Neural cell (in vitro differentiated cells): ENCODE data around the gene WWC1. TPM values are rescaled to one million over a fixed set of nuclear protein-coding genes. Genes with fewer than 3 reads are reported as not detected.

Experiments used
- H2AFZ ChIP-seq: fragments of 200-600, 300-800 bp; sonication (generic), shearing (Covaris generic); 2 replicates; pipeline ENCODE4 v1.6.0; 2014; ENCODE audit warnings: low read depth, mild to moderate bottlenecking, antibody characterized with exemption, low read length, moderate library complexity
- H3F3A ChIP-seq: fragments of 200-600 bp; shearing (Covaris generic); 2 replicates; pipeline ENCODE4 v1.6.1; 2016; ENCODE audit warnings: mild to moderate bottlenecking, moderate library complexity, mixed read lengths, antibody characterized with exemption, low read length; ENCODE audit not compliant: insufficient read depth, poor library complexity, severe bottlenecking
- H3K27ac ChIP-seq: fragments of 200-600, 300-800 bp; sonication (generic), shearing (Covaris generic); 2 replicates; pipeline ENCODE4 v1.5.1; 2014; ENCODE audit warnings: mild to moderate bottlenecking, low read length, moderate library complexity
- H3K27me3 ChIP-seq: fragments of 300-800, 200-600 bp; sonication (generic), shearing (Covaris generic); 2 replicates; pipeline ENCODE4 v1.6.0; 2014; ENCODE audit warnings: mild to moderate bottlenecking, low read depth, low read length, moderate library complexity; ENCODE audit not compliant: insufficient read depth
- H3K36me3 ChIP-seq: fragments of 300-800, 200-600 bp; sonication (generic), shearing (Covaris generic); 2 replicates; pipeline ENCODE4 v1.5.1; 2014; ENCODE audit warnings: mild to moderate bottlenecking, antibody characterized with exemption, low read length, moderate library complexity; ENCODE audit not compliant: insufficient read depth
- H3K4me2 ChIP-seq: fragments of 300-800, 200-600 bp; sonication (generic), shearing (Covaris generic); 2 replicates; pipeline ENCODE4 v1.6.0; 2014; ENCODE audit warnings: mild to moderate bottlenecking, low read length
- H3K4me3 ChIP-seq: fragments of 300-800, 200-600 bp; sonication (generic), shearing (Covaris generic); 2 replicates; pipeline ENCODE4 v1.5.1; 2014; ENCODE audit warnings: mild to moderate bottlenecking, low read length, moderate library complexity
- H3K79me2 ChIP-seq: fragments of 200-600 bp; shearing (Covaris generic); replicated peaks from 2 replicates; pipeline ENCODE4 v1.6.0; 2014; ENCODE audit warnings: mild to moderate bottlenecking, low read length, moderate library complexity; ENCODE audit not compliant: insufficient read depth
- H3K9ac ChIP-seq: fragments of 300-800, 200-600 bp; sonication (generic), shearing (Covaris generic); 2 replicates; pipeline ENCODE4 v1.6.1; 2016; ENCODE audit warnings: mild to moderate bottlenecking, low read length, mixed read lengths
- H3K9me2 ChIP-seq: fragments of 200-600 bp; shearing (Covaris generic); 2 replicates; pipeline ENCODE4 v1.6.1; 2016; ENCODE audit warnings: mild to moderate bottlenecking, low read length, mixed read lengths; ENCODE audit not compliant: insufficient read depth
- H3K9me3 ChIP-seq: fragments of 200-600, 300-800 bp; sonication (generic), shearing (Covaris generic); 2 replicates; pipeline ENCODE4 v1.6.1; 2016; ENCODE audit warnings: mild to moderate bottlenecking, mixed run types, low read length, moderate library complexity, mixed read lengths
- H4K20me1 ChIP-seq: fragments of 200-600 bp; shearing (Covaris generic); 2 replicates; pipeline ENCODE4 v1.6.1; 2016; ENCODE audit warnings: mild to moderate bottlenecking, mixed run types; ENCODE audit not compliant: insufficient read depth
- EP300 ChIP-seq: fragments of 450-650 bp; conservative IDR thresholded peaks from 2 replicates; pipeline ENCODE4 v1.6.1; 2014; ENCODE audit warnings: antibody characterized with exemption, mild to moderate bottlenecking, moderate library complexity; ENCODE audit not compliant: poor library complexity, severe bottlenecking
- EZH2 ChIP-seq: fragments of 200-600, 300-800 bp; shearing (Covaris generic), sonication (generic); IDR thresholded peaks from 2 replicates; pipeline ENCODE4 v1.6.1; 2014; ENCODE audit warnings: antibody characterized with exemption, low read length, borderline replicate concordance, mild to moderate bottlenecking; ENCODE audit not compliant: insufficient read depth, poor library complexity, severe bottlenecking
- MXI1 ChIP-seq: fragments of 450-650 bp; conservative IDR thresholded peaks from 2 replicates; pipeline ENCODE4 v1.6.1; 2014; ENCODE audit warnings: antibody characterized with exemption, mild to moderate bottlenecking; ENCODE audit not compliant: poor library complexity, severe bottlenecking
- POLR2AphosphoS5 ChIP-seq: IDR thresholded peaks from 2 replicates; pipeline ENCODE4 v1.6.1; 2012
- RAD21 ChIP-seq: fragments of 450-650 bp; conservative IDR thresholded peaks from 2 replicates; pipeline ENCODE4 v1.6.1; 2014; ENCODE audit warnings: antibody characterized with exemption, mild to moderate bottlenecking, moderate library complexity
- SMC3 ChIP-seq: fragments of 450-650 bp; conservative IDR thresholded peaks from 2 replicates; pipeline ENCODE4 v1.6.1; 2014; ENCODE audit warnings: antibody characterized with exemption, mild to moderate bottlenecking, moderate library complexity; ENCODE audit not compliant: poor library complexity
- TAF1 ChIP-seq: IDR thresholded peaks from 2 replicates; pipeline ENCODE4 v1.6.1; 2012; ENCODE audit warnings: low read depth
- polyA plus RNA-seq: library from polyadenylated mRNA; depleted of rRNA; stranded (reverse); fragments of >200 nt; gene quantifications from 2 replicates; pipeline ENCODE4 v1.2.3, GENCODE V29; 2014
- TF ChIP-seq, protein P1 (sequence below): IDR thresholded peaks from 2 replicates; pipeline ENCODE4 v1.6.1; 2012; ENCODE audit warnings: borderline replicate concordance
- TF ChIP-seq, protein P2 (sequence below): fragments of 450-650 bp; IDR thresholded peaks from 2 replicates; pipeline ENCODE4 v1.5.1; 2014; ENCODE audit warnings: antibody characterized with exemption, mild to moderate bottlenecking, moderate library complexity; ENCODE audit not compliant: poor library complexity, severe bottlenecking

The WWC1 gene
- polyA plus RNA-seq, 1 donor from 2014 or later: 0.97 TPM

DNA sequence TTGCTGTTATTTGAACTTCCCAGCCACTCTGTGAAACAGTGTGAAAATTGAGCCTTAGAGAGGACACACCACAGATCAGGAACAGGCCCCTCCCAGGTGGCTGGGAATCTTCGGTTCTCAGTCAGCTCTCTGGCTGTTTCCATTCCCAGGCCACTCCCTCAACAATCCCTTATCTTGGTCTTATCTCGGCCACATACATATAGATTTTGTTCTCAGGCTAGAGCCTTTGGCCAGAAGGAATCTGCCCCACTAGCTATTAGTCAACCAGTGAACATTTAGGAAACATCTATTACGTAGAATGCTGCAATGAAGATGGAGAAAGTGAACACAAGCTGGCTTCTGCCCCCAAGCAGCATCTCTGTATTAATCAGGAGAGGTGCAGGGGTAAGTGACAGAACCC, 21.0 kb upstream of the WWC1 start:
- Histone ChIP-seq H3K27ac (no peak overlapping the region), H3K79me2 (no peaks in the 10 kb centered on the region), H3K9me3 (no peaks in the 10 kb centered on the region), H3K9me2 (no peaks in the 10 kb centered on the region), H2AFZ (no peak overlapping the region), H3K9ac (no peak overlapping the region), H3F3A (no peaks in the 10 kb centered on the region), H3K4me3 (no peak overlapping the region), H3K36me3 (no peaks in the 10 kb centered on the region), H4K20me1 (no peaks in the 10 kb centered on the region), H3K4me2 (no peak overlapping the region), H3K27me3 (no peaks in the 10 kb centered on the region)
- TF ChIP-seq POLR2AphosphoS5 (no peak), SMC3 (no peak), EZH2 (no peak), EP300 (no peak), MXI1 (no peak), TAF1 (no peak), RAD21 (no peak)
- TF ChIP-seq, protein P1, sequence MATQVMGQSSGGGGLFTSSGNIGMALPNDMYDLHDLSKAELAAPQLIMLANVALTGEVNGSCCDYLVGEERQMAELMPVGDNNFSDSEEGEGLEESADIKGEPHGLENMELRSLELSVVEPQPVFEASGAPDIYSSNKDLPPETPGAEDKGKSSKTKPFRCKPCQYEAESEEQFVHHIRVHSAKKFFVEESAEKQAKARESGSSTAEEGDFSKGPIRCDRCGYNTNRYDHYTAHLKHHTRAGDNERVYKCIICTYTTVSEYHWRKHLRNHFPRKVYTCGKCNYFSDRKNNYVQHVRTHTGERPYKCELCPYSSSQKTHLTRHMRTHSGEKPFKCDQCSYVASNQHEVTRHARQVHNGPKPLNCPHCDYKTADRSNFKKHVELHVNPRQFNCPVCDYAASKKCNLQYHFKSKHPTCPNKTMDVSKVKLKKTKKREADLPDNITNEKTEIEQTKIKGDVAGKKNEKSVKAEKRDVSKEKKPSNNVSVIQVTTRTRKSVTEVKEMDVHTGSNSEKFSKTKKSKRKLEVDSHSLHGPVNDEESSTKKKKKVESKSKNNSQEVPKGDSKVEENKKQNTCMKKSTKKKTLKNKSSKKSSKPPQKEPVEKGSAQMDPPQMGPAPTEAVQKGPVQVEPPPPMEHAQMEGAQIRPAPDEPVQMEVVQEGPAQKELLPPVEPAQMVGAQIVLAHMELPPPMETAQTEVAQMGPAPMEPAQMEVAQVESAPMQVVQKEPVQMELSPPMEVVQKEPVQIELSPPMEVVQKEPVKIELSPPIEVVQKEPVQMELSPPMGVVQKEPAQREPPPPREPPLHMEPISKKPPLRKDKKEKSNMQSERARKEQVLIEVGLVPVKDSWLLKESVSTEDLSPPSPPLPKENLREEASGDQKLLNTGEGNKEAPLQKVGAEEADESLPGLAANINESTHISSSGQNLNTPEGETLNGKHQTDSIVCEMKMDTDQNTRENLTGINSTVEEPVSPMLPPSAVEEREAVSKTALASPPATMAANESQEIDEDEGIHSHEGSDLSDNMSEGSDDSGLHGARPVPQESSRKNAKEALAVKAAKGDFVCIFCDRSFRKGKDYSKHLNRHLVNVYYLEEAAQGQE: no peak
- TF ChIP-seq, protein P2, sequence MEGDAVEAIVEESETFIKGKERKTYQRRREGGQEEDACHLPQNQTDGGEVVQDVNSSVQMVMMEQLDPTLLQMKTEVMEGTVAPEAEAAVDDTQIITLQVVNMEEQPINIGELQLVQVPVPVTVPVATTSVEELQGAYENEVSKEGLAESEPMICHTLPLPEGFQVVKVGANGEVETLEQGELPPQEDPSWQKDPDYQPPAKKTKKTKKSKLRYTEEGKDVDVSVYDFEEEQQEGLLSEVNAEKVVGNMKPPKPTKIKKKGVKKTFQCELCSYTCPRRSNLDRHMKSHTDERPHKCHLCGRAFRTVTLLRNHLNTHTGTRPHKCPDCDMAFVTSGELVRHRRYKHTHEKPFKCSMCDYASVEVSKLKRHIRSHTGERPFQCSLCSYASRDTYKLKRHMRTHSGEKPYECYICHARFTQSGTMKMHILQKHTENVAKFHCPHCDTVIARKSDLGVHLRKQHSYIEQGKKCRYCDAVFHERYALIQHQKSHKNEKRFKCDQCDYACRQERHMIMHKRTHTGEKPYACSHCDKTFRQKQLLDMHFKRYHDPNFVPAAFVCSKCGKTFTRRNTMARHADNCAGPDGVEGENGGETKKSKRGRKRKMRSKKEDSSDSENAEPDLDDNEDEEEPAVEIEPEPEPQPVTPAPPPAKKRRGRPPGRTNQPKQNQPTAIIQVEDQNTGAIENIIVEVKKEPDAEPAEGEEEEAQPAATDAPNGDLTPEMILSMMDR: no peak

DNA sequence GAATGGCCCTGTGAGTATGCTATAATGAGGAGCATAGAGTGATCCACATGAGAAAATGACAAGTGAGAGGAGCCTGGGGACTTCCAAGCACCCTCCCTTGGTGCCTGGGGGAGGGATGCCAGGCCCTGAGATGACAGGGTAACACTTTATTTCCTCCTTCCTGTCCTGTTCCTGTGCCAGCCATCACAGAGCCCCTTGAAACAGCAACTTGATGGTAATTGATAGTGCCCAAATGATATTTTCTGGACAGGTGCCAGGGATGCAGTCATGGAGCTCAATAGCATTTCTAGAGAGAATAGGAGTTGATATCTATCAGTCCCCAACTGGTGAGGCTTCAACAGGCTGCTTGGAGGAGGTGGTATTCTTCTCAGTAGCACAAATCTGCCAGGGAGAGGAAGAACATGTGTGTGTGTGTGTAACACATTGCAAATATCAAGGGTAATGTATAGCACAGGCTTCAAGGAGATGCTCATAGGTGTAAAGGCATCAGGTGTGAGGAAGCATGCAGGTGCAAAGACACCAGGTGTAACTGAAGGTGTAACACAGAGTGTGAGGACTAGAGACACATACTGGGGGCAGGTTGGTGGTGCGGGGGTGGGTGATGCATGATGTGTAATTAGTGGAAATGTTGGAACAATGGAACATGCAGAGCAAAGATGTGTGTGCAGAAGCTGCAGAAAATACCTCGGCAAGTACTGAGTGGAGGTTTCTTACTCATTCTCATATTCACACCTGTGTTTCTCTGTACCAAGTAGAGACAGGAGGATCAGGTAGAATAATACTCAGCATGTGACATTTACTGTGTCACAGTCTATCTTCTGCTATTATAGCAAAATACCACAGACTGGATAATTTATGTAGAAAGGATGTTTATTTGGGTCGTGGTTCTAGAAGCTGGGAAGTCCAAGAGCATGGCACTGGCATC, 18.1 kb upstream of the WWC1 start:
- TF ChIP-seq POLR2AphosphoS5: no peak
- no peak for TF ChIP-seq EZH2
- no peak for TF ChIP-seq MXI1
- TF ChIP-seq SMC3: no peak
- TF ChIP-seq, protein P1: no peak
- TF ChIP-seq, protein P2: no peak
- no peak for TF ChIP-seq EP300
- no peak for TF ChIP-seq TAF1
- TF ChIP-seq RAD21: no peak
- no peaks in the 10 kb centered on the region for H3K36me3 ChIP-seq
- H3K4me3 ChIP-seq: no peak overlapping the region
- no peak overlapping the region for H3K9ac ChIP-seq
- H3K9me3 ChIP-seq: no peaks in the 10 kb centered on the region
- no peak overlapping the region for H3K4me2 ChIP-seq
- no peak overlapping the region for H2AFZ ChIP-seq
- H3K79me2 ChIP-seq: no peaks in the 10 kb centered on the region
- H3K27ac ChIP-seq: no peak overlapping the region
- no peaks in the 10 kb centered on the region for H3K27me3 ChIP-seq
- H4K20me1 ChIP-seq: no peaks in the 10 kb centered on the region
- H3F3A ChIP-seq: no peaks in the 10 kb centered on the region
- no peaks in the 10 kb centered on the region for H3K9me2 ChIP-seq
